Measurements from ENCODE around the gene HEXIM2. TPM values are rescaled to one million over a fixed set of nuclear protein-coding genes. Genes with fewer than 3 reads are reported as not detected.
"Not testable (repeated sequence)": the region's sequence is repeated elsewhere in the genome, so short reads cannot be mapped to it uniquely, and the experiment has no call there.

Gene HEXIM2
- total and polyA plus RNA-seq, 2 of the 13 experiments (the other 11 are each of a cell fraction or from before 2014, with no cell fraction given): 27.1 to 32.4 TPM

- peak; percentile 71; the same call in 1 of the 2 replicates for TF ChIP-seq HIC2 (CRISPR knock-in tag; IDR thresholded peaks at IDR 0.05; ENCODE audit: low read depth)
- peak; percentile 97 for TF ChIP-seq REPIN1 (CRISPR knock-in tag; IDR thresholded peaks at IDR 0.05; ENCODE audit: borderline replicate concordance, low read depth)
- not testable (repeated sequence) for TF ChIP-seq SOX6 (IDR thresholded peaks at IDR 0.05)
- peak; percentile 96 for TF ChIP-seq SOX6 (CRISPR knock-in tag; IDR thresholded peaks at IDR 0.05)
- TF ChIP-seq ZFY (CRISPR knock-in tag; IDR thresholded peaks at IDR 0.05): peak; percentile 57
- peak; percentile 93 for TF ChIP-seq ZBTB3 (CRISPR knock-in tag; IDR thresholded peaks at IDR 0.05; ENCODE audit: borderline replicate concordance, low read depth)
- peak in 1 of 2 experiments; percentile 97; a peak in 2 of 4 replicates for TF ChIP-seq ATF4 (CRISPR knock-in tag; IDR thresholded peaks at IDR 0.05)
- TF ChIP-seq ZBTB7B (CRISPR knock-in tag; IDR thresholded peaks at IDR 0.05): peak; percentile 79; the same call in 1 of the 2 replicates
- TF ChIP-seq TOPORS (CRISPR knock-in tag; IDR thresholded peaks at IDR 0.05): 0 out of 2 replicates have a peak, but pooled peaks have one; percentile 64
- TF ChIP-seq ZNF605 (CRISPR knock-in tag; IDR thresholded peaks at IDR 0.05): peak; percentile 56; the same call in 1 of the 2 replicates
- TF ChIP-seq HMGXB3 (CRISPR knock-in tag; IDR thresholded peaks at IDR 0.05; ENCODE audit: borderline replicate concordance): peak; percentile 82; the same call in 1 of the 2 replicates
- TF ChIP-seq PHF21A (CRISPR knock-in tag; IDR thresholded peaks at IDR 0.05): peak; percentile 91
- peak; percentile 67 for TF ChIP-seq HOMEZ (CRISPR knock-in tag; IDR thresholded peaks at IDR 0.05; ENCODE audit: low read depth)
- TF ChIP-seq POLR2A (IDR thresholded peaks at IDR 0.05; ENCODE audit: insufficient read depth in 1 of 2, low read depth in 2 of 2, low read length in 2 of 2): peak in 1 of 2 experiments; percentile 35; a peak in 1 of 4 replicates
- peak; percentile 89 for TF ChIP-seq HDAC1 (CRISPR knock-in tag; IDR thresholded peaks at IDR 0.05)
- peak; percentile 72 for TF ChIP-seq PAXIP1 (CRISPR knock-in tag; conservative IDR thresholded peaks at IDR 0.05)
- 0 out of 2 replicates have a peak, but pooled peaks have one; percentile 47 for TF ChIP-seq IRX3 (CRISPR knock-in tag; IDR thresholded peaks at IDR 0.05; ENCODE audit: borderline replicate concordance, low read depth)
- TF ChIP-seq CBFB (CRISPR knock-in tag; IDR thresholded peaks at IDR 0.05): 0 out of 2 replicates have a peak, but pooled peaks have one; percentile 72
These were observed 40.2 kb downstream of the HEXIM2 start (continued) for GRCh38 chr17:45201880-45202279.
